SK-N-SH treated with all-trans-retinoic acid at 6 μM for 48 hours (cell line): ENCODE measurements around the gene WNT7A.

Experiments
- ESRRG ChIP-seq: fragments of 250-450 bp; sonication (Bioruptor Pico); IDR thresholded peaks from 2 replicates; pipeline ENCODE4 v1.6.1; 2021; ENCODE audit warnings: mild to moderate bottlenecking
- PATZ1 ChIP-seq: fragments of 250-450 bp; sonication (Bioruptor Pico); IDR thresholded peaks from 2 replicates; pipeline ENCODE4 v1.8.0; 2020; ENCODE audit warnings: mild to moderate bottlenecking, moderate library complexity, borderline replicate concordance
- ZNF565 ChIP-seq: fragments of 450-650 bp; formaldehyde crosslinking; conservative IDR thresholded peaks from 2 replicates; pipeline ENCODE4 v1.5.0; 2020; ENCODE audit warnings: low read depth, mild to moderate bottlenecking, moderate library complexity

- TF ChIP-seq ESRRG (CRISPR knock-in tag) (no peak), PATZ1 (CRISPR knock-in tag) (no peak), ZNF565 (CRISPR knock-in tag) (no peak)
Measured at GRCh38 chr3:13865106-13865505, 14.8 kb downstream of the WNT7A start.
